GM10266 (cell line): ENCODE data around the gene ZNF541.

Source experiments
- DNase-seq: peaks from one replicate; pipeline ENCODE4 v3.0.0; 2012; ENCODE audit errors: extremely low spot score
- CTCF ChIP-seq: IDR thresholded peaks from 2 replicates; pipeline ENCODE4 v1.5.1; 2012; ENCODE audit warnings: mild to moderate bottlenecking, low read depth; ENCODE audit not compliant: control insufficient read depth, insufficient read depth; ENCODE audit errors: missing control alignments

The ZNF541 gene

GRCh38 chr19:47614021-47614295, 41.0 kb upstream of the ZNF541 start:
- no peak for DNase-seq
- TF ChIP-seq CTCF = no peak

GRCh38 chr19:47613165-47614020, 40.4 kb upstream of the ZNF541 start:
- no peak for DNase-seq
- no peak for TF ChIP-seq CTCF

GRCh38 chr19:47610902-47611301, 38.0 kb upstream of the ZNF541 start:
- DNase-seq = no peak
- TF ChIP-seq CTCF = no peak

GRCh38 chr19:47609906-47610894, 37.3 kb upstream of the ZNF541 start:
- no peak for TF ChIP-seq CTCF
- DNase-seq = peak; percentile 43

- no peak for TF ChIP-seq CTCF
- DNase-seq = peak; percentile 91
Observed at GRCh38 chr19:47608969-47609905, 36.3 kb upstream of the ZNF541 start, which contains the start of gene BICRA. TSS of gene BICRA (plus strand) at chr19:47609134. CDS start at chr19:47673575, 64,441 bp downstream.

- TF ChIP-seq CTCF = no peak
Observed at GRCh38 chr19:47608074-47608918, 35.3 kb upstream of the ZNF541 start.

More at GRCh38 chr19:47608074-47608918, 35.3 kb upstream of the ZNF541 start:
- DNase-seq = peak; percentile 99
